GM21786 (cell line): ENCODE data around the gene PRX.
"Not testable (repeated sequence)": the region's sequence is repeated elsewhere in the genome, so short reads cannot be mapped to it uniquely, and the experiment has no call there.

ENCODE experiments used
- ATAC-seq: cut with Tn5 transposase; IDR thresholded peaks from one replicate; pipeline ENCODE4 v1.9.1; 2021; ENCODE audit not compliant: unreplicated experiment

Gene PRX

DNA sequence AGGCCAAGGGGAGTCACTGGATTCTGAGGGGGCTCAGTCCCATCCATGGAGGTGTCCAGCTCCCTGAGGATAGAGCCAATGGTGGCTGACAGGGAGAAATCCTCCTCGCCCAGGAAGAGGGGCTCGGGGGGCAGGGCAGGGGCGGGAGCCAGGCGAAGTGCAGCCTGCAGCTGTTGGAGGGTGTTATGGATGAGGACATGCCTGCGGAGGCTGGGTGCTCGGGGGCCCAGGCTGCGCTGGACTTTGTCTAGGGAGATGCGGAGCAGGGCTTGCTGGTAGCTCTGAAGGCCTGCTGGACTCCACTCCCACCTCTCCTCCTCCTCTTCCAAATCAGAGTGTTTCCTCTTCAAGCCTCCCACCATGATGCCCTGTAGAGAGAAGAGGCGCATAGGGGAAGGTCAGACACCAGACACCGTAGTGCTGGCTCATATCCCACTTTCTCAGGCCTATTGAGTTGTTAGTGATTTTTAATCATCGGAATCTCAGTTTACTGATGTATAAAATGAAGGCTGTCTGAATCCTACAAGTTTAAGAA lies 28.6 kb upstream of the PRX start:
- ATAC-seq: no peak

DNA sequence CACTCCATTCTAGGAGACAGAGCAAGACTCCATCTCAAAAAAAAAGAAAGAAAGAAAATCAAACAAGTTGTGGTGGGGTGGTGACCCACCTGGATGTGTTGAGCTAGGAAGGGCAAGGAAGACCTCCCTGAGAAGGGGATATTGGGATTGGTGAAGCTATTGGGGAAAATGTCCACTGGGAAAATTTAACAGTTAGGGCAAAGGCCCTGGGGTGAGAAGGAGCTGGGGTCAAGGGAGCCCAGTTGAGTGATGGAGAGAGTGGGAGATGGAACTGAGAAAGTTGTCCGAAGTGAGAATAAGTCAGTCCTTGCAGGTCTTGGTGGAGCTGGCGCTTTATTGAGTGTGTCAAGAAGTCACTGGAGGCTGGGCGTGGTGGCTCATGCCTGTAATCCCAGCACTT lies 25.1 kb upstream of the PRX start:
- ATAC-seq: no peak

DNA sequence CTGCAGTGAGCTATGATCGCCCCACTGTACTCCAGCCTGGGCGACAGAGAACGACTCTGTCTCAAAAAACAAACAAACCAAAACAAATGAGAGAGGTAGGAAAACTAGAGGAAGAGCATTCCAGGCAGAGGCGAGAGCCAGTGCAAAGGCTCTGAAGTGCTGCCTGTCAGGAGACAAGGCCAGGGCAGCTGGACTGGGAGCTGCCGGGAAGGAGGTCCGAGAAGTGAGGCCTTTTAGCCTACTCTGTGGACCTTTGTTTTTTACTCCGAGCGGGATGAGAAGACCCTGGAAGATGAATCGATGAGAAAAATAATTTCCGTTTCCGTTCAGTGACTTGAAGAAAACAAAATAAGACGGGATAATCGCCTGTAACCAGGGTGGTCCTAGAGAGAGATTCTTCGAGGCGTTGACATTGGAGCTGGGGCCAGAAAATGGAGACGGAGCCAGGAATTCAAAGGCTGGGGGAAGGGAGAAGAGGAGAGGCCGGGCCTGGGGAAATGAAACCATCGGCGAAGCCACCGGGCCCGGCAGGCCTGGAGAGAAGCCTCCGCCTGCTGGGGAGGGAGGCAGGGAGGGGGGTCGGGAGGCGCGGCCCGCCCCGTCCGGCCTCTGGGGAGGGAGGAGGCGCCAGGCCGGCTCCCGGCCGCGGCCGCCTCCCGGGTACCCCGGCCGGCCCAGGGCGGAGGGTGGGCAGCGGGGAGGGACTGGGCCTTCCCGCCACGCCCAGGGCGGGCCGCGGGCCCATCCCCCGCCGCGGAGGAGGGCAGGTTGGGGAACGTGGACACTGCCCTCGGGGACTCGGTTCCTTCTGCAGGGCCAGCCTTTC lies 20.4 kb upstream of the PRX start:
- ATAC-seq: no peak

GRCh38 chr19:40432760-40433159 lies 19.6 kb upstream of the PRX start:
- ATAC-seq: not testable (repeated sequence)

- no peak for ATAC-seq
Observed at GRCh38 chr19:40431698-40432097, 18.5 kb upstream of the PRX start.

- ATAC-seq: not testable (repeated sequence)
Observed at GRCh38 chr19:40430242-40430641, 17.1 kb upstream of the PRX start.

- ATAC-seq: not testable (repeated sequence)
Observed at GRCh38 chr19:40428197-40428596, 15.0 kb upstream of the PRX start.

DNA sequence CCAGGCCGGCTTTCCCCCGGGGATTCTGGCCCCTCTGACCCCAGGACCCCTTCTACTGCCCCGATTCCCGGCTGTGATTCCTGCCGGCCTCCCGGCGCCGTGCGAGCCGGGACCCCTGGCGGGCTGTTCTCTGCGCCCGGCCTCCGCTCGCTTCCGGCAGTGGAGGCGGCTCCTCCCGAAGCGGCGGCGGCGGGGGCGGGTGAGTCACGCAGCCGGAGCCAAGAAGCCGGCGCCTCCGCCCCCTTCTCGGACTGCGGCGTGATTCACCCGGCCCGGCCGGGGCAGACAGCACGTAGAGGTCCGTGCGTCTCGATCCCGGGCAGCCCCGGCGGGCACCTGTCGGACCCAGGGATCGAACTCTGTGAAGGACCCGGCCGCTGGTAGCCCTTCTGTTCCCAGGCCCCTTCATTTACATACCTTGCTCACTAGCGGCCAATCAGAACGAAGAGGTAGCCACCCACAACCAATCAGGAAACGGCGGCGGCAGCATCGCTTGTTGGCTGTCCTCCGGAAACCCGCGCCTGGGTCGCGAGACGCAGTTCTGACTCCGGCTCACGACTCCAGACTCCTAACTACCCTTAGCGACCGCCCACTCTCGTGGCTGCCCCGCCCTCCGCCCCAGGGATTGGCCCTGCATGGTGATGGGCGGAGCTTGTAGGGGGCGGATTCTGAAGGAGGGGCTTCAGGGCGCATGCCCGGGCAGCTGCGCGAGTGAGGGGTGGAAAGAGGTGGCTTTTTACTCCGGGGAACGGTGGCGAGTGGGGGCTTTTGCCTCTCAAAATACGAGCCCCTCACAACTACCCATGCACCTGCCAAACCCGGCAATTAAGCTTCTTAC lies 12.5 kb upstream of the PRX start, which contains the start of gene SERTAD1:
SERTAD1 (minus strand) TSS at position 543 of the 838 bp plus-strand sequence. CDS start 2,446 bp downstream, outside the sequence.
- peak; percentile 71 for ATAC-seq

GRCh38 chr19:40424637-40425449 lies 11.7 kb upstream of the PRX start:
- ATAC-seq: no peak

GRCh38 chr19:40423938-40424337 lies 10.8 kb upstream of the PRX start:
- ATAC-seq: no peak

DNA sequence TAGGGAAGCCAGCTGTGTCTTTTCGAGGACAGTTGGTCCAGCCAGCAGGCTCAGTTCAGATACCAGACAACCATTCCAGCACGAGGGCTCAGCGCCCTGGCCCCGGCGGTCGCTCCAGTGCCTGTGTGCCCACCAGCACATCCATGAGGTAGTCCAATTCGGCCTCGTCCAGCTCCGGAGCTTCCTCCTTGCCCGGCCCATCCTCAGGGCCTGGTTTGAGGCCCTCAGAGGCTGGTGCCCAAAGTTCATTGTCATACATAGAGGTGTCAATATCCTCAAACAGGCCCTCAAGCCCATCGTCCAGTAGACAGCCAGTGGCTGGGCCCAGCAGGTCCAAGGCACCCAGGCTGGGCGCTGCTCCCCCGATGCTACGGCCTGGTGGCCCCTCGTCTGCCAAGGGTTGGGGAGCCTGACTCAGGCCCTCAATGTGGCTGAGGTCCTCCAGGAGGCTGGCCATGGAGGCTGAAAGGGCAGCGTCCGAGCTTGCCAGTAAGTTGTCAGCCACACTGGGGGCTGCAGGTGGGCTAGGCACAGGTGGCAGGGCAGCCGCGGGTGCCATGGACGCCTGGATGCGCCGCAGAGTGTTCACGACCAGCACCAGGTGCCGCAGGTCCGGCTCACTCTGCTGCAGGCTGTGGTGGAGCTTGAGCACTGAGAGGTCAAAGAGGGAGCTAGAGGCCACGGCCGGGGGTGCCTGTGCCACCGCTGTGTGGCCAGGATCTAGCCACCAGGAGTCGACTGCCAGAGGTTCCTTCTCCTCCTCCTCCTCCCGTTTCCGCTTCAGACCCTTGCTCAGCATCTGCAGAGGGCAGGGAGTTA lies 9.8 kb upstream of the PRX start:
- no peak for ATAC-seq

DNA sequence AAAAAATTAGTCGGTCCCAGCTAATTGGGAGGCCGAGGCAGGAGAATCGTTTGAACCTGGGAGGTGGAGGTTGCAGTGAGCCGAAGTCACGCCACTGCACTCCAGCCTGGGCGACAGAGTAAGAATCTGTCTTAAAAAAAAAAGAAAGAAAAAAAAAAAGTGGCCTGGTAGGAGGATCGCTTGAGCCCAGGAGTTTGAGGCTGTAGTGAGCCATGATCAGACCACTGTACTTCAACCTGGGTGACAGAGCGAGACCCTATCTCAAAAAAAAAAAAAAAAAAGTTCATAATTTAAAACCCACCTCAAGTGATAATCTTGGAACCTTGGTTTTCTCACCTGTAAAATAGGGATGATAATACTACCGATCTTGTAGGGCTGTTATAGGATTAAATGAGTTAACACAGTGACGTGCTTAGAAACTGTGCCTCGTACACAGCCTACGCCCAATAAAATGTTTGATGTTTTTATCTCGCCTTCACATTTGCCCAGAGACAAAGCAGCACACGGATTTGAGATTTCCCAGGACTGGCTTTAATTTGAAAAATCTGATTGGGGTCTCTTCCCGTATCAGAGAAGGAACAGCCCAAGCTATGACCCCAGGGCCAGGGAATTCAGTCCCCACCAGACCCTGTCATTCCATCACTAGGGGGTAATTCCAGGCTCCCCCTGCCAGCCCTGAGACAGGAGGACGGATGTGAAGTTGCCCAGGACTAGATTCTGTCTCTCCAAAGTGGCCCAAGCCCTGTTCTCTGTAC lies 9.0 kb upstream of the PRX start:
- no peak for ATAC-seq

DNA sequence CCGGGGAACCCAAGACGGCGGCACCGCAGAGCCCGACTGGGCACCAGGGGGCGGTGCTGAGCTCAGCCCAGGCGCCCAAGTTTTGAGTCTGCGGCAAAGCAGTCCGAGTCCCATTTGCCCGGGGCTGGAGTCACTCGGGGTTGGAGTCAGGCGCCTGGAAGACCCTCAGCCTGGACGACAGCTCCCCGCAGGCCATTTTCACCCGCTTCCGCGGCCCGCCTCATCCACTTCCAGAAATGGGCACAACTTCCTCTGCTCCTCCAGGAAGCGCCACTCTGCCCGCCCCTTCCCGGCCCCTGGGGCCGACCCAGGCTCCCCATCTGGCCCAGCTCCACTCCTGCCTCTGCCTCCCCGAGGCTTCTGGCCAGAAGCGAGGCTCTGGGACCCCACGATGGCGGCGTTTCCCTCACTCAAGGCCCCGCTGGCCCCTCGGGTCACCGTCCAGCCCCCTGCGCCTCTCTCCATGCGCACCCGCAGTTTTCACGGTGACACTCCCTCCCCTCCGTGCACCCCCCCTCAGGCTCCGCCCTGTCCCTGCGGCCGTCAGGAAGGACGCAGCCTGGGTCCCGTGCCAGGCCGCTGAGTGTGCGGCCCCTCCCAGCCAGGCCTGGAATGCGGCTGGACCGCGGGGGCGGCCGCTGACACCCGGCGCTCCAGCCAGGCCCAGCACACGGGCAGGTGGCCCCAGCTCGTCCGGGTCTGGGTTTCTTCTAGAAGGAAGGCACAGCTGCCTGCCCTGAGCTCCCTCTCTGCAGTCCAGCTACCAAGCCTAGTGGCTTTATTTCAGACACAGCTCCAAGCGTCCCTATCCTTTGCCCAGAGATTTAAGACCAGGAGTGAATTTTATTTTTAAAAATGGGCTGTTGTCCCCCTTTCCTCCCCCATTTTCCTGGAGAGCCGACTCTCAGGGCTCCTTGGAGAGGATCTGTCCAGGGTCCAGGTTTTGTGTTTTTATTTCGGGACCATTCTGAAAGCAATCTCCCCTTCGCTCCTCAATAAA lies 7.9 kb upstream of the PRX start:
- peak; percentile 35 for ATAC-seq

DNA sequence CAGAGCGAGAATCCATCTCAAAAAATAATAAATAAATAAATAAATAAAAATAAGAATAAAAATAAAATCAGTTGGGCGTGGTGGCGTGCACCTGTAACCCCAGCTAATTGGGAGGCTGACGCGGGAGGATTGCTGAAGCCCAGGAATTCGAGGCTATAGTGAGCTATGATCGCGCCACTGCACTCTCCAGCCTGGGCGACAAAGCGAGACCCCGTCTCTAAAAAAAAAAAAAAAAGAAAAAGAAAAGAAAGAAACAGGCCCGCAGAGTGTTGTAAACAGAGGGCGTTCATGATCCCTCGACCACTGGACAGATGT lies 7.2 kb upstream of the PRX start:
- no peak for ATAC-seq

GRCh38 chr19:40419780-40420179 lies 6.6 kb upstream of the PRX start:
- ATAC-seq: no peak

DNA sequence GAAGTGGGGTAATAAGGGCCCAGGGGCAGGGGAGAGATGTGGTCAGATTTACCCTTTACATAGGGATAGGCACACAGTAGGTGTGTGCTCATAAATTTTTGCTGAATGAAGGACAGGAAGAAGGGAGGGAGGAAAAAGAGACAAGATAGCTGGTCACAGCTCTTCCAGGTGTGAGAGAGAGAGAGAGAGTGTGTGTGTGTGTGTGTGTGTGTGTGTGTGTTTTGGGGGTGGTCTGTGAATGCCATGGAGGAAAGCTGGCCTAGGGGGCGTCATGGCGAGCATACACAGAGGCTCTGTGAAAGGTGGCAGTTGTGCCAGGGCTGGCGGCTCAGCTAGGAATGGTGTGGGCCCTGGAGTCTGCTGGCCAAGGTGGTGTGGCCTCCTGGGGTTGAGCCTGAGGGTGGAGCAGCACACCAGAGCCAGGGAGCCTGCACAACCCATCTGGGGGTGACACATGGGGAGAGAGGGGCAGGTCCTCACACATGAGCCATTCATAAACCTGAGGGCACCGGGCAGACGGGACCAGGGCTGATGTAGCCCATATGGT lies 6.0 kb upstream of the PRX start:
- no peak for ATAC-seq

DNA sequence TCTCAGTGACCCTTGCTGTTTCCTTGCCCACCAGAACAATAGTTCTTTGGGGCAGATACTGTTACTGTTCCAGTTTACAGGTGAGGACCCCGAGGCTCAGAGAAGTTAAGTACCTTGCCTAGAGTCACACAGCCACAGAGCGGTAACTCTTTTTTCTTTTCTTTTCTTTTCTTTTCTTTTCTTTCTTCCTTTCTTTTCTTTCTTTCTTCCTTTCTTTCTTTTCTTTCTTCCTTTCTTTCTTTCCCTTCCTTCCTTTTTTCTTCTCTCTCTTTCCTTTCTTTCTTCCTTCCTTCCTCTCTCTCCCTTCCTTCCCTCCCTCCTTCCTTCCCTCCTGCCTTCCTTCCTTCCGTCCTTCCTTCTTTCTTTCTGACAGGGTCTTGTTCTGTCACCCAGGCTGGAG lies 4.9 kb upstream of the PRX start:
- ATAC-seq: no peak

- ATAC-seq: no peak
Observed at GRCh38 chr19:40417643-40417981, 4.4 kb upstream of the PRX start.
